K562 (cell line): ENCODE results near the gene DPP10. TPM values are rescaled to one million over a fixed set of nuclear protein-coding genes. Genes with fewer than 3 reads are reported as not detected.

Experiments used
- ATAC-seq: fragments of 200-7000 bp; cut with Tn5 transposase; 3 replicates; pipeline ENCODE4 v1.9.1; 2020; ENCODE audit warnings: moderate library complexity
- BruUV-seq: library from RNA; stranded (reverse); fragments of 400-500 nt; replicated peaks from 2 replicates; lab custom pipeline; 2021; lab: Mats Ljungman, UMichigan
- CTCF ChIA-PET: fragments of 300-600 bp; formaldehyde crosslinking; extraction: SDS; loops from one replicate; lab custom pipeline; 2021; ENCODE audit warnings: low intra/inter-chr PET ratio; lab: Yijun Ruan, JAX
- POLR2A ChIA-PET: fragments of 300-600, 350-650 bp; sonication (Branson Sonifier 250); formaldehyde crosslinking; extraction: SDS; loops from one replicate; lab custom pipeline; 2021; ENCODE audit warnings: antibody characterized with exemption, inconsistent platforms; lab: Yijun Ruan, JAX
- DNase-seq, 4 experiments: peaks; one replicate each; pipeline versions ENCODE4 v3.0.0 to v3.0.0-alpha.2; 2011 to 2018; ENCODE audit warnings: low spot score in 3 of 4, mixed read lengths in 3 of 4; ENCODE audit errors: extremely low read depth in 1 of 4
- FAIRE-seq: peaks from 2 replicates; lab custom pipeline; 2011; peaks lifted over from hg19 to GRCh38; lab: Jason Lieb, UNC
- H2AFZ ChIP-seq: 2 replicates; pipeline ENCODE4 v1.6.0; 2011; ENCODE audit warnings: low read depth, low read length, control low read depth, inconsistent platforms
- H3K27ac ChIP-seq: fragments of 200-600 bp; 3 replicates; pipeline ENCODE4 v1.8.0; 2011; ENCODE audit warnings: low read depth, mild to moderate bottlenecking, control low read depth, inconsistent platforms, low read length, moderate library complexity, mixed read lengths; ENCODE audit errors: extremely low read depth
- H3K27me3 ChIP-seq, 2 experiments: fragments of 300-600 bp in 1 of 2; 2 replicates in 1 of 2; 3 replicates in 1 of 2; pipeline versions ENCODE4 v1.6.0 to v1.8.0; 2011; ENCODE audit warnings: inconsistent platforms in 2 of 2, low read length in 2 of 2, mild to moderate bottlenecking in 1 of 2, mixed read lengths in 1 of 2, moderate library complexity in 1 of 2; ENCODE audit not compliant: control insufficient read depth in 2 of 2, insufficient read depth in 2 of 2
- H3K36me3 ChIP-seq: fragments of 300-600 bp; 3 replicates; pipeline ENCODE4 v1.8.0; 2011; ENCODE audit warnings: mild to moderate bottlenecking, low read length, inconsistent platforms; ENCODE audit not compliant: control insufficient read depth, insufficient read depth
- H3K4me1 ChIP-seq, 2 experiments: fragments of 200-600 bp in 1 of 2; replicated peaks in 1 of 2; 2 replicates in 1 of 2; 3 replicates in 1 of 2; pipeline versions ENCODE4 v1.5.1 to v1.8.0; 2011; ENCODE audit warnings: inconsistent platforms in 2 of 2, low read length in 2 of 2, mild to moderate bottlenecking in 1 of 2, mixed read lengths in 1 of 2, moderate library complexity in 1 of 2; ENCODE audit not compliant: control insufficient read depth in 2 of 2, insufficient read depth in 2 of 2
- H3K4me2 ChIP-seq: 2 replicates; pipeline ENCODE4 v1.6.1; 2011; ENCODE audit warnings: low read length, control low read depth, inconsistent platforms, mixed read lengths; ENCODE audit not compliant: insufficient read depth
- H3K4me3 ChIP-seq: fragments of 200-600 bp; sonication (generic), shearing (Covaris generic); 2 replicates; pipeline ENCODE4 v1.5.1; 2016; ENCODE audit warnings: control low read depth, inconsistent platforms
- H3K79me2 ChIP-seq: fragments of 200-600 bp; 3 replicates; pipeline ENCODE4 v1.8.0; 2011; ENCODE audit warnings: low read length, inconsistent platforms; ENCODE audit not compliant: control insufficient read depth, insufficient read depth
- H3K9ac ChIP-seq, 2 experiments: 2 replicates each; pipeline versions ENCODE4 v1.6.0 to v1.6.1; 2011; ENCODE audit warnings: low read depth in 2 of 2, low read length in 2 of 2, control low read depth in 1 of 2, inconsistent platforms in 1 of 2, mild to moderate bottlenecking in 1 of 2, mixed read lengths in 1 of 2; ENCODE audit not compliant: insufficient read depth in 1 of 2
- H3K9me1 ChIP-seq: one replicate; pipeline ENCODE4 v1.6.0; 2011; ENCODE audit warnings: inconsistent platforms, mild to moderate bottlenecking, low read length, moderate library complexity; ENCODE audit not compliant: control insufficient read depth, insufficient read depth
- H3K9me3 ChIP-seq: replicated peaks from 2 replicates; pipeline ENCODE4 v1.5.1; 2011; ENCODE audit warnings: low read depth, low read length, inconsistent platforms; ENCODE audit not compliant: control insufficient read depth, insufficient read depth
- H4K20me1 ChIP-seq: replicated peaks from 2 replicates; pipeline ENCODE4 v1.6.1; 2011; ENCODE audit warnings: low read length, inconsistent platforms, mixed read lengths; ENCODE audit not compliant: control insufficient read depth, insufficient read depth
- CUX1 ChIP-seq: fragments of 200-800 bp; sonication (Bioruptor generic); IDR thresholded peaks from 2 replicates; pipeline ENCODE4 v1.6.1; 2016; ENCODE audit warnings: missing genetic modification characterization, missing compliant biosample characterization
- E2F3 ChIP-seq: fragments of 250-450 bp; sonication (Bioruptor Pico); IDR thresholded peaks from 2 replicates; pipeline ENCODE4 v1.4.0; 2020; ENCODE audit warnings: mild to moderate bottlenecking
- GATAD2B ChIP-seq: fragments of 450-650 bp; IDR thresholded peaks from 2 replicates; pipeline ENCODE4 v1.6.1; 2017; ENCODE audit warnings: mild to moderate bottlenecking, borderline replicate concordance
- KLF13 ChIP-seq: fragments of 450-650 bp; IDR thresholded peaks from 2 replicates; pipeline ENCODE4 v1.6.1; 2016; ENCODE audit warnings: missing genetic modification characterization, low read depth, mild to moderate bottlenecking, missing compliant biosample characterization, moderate library complexity, borderline replicate concordance
- NUFIP1 ChIP-seq: fragments of 450-650 bp; IDR thresholded peaks from 2 replicates; pipeline ENCODE4 v1.6.1; 2018; ENCODE audit not compliant: partially characterized antibody
- RBFOX2 ChIP-seq: fragments of 200-400 bp; formaldehyde crosslinking; IDR thresholded peaks from 2 replicates; pipeline ENCODE4 v1.6.1; 2017; ENCODE audit warnings: low read depth, mild to moderate bottlenecking, low read length, moderate library complexity
- U2AF2 ChIP-seq: fragments of 200-400 bp; formaldehyde crosslinking; optimal IDR thresholded peaks from 2 replicates; pipeline ENCODE3; 2017; ENCODE audit warnings: low read depth, mild to moderate bottlenecking, low read length
- YBX1 ChIP-seq: fragments of 450-650 bp; IDR thresholded peaks from 2 replicates; pipeline ENCODE4 v1.7.1; 2016; ENCODE audit warnings: mild to moderate bottlenecking
- ZNF121 ChIP-seq: sonication (generic); formaldehyde crosslinking; conservative IDR thresholded peaks from 2 replicates; pipeline ENCODE4 v1.8.0; 2022; ENCODE audit warnings: missing genetic modification reagents
- WGBS: fragments of 100-300 bp; shearing (Covaris generic); methylation state at CpG from one replicate; pipeline ENCODE4 v1.1.6; 2016; ENCODE audit warnings: low coverage, mixed read lengths; ENCODE audit not compliant: insufficient coverage; ENCODE audit errors: missing lambda C conversion rate; 5-methylcytosine and 5-hydroxymethylcytosine counted together
- in situ Hi-C: fragments of 300-500 bp; cut with MboI; formaldehyde crosslinking; loops from 4 replicates; pipeline ENCODE4 v1.15.0; 2018; ENCODE audit warnings: inconsistent platforms, mixed read lengths
- intact Hi-C: fragments of 100-400 bp; cut with micrococcal nuclease; formaldehyde crosslinking; loops from 2 replicates; pipeline ENCODE4 v1.14.2; 2022
- polyA plus RNA-seq, 8 experiments: library from polyadenylated mRNA; depleted of rRNA in 4 of 8; stranded (reverse) in 5 of 8; unstranded in 3 of 8; fragments of >200 nt; fragmentation: Nextera tagmentation in 2 of 8; fragmentation: Illumina TruSeq in 1 of 8; extraction: Ambion mirVana in 2 of 8; extraction: Trizol in 1 of 8; gene quantifications; 2 replicates each; pipeline versions ENCODE4 v1.2.1 to v1.2.3, GENCODE V29; 2011 to 2014; ENCODE audit warnings: inconsistent platforms in 1 of 8, missing spikeins in 1 of 8
- total RNA-seq, 7 experiments: library from RNA; depleted of rRNA in 6 of 7; stranded (reverse); fragments of >200 nt in 6 of 7; fragmentation: Illumina TruSeq in 2 of 7; extraction: Trizol in 2 of 7; gene quantifications; 2 replicates each; pipeline versions ENCODE4 v1.2.1 to v1.2.3, GENCODE V29; 2011 to 2021; ENCODE audit warnings: low replicate concordance in 1 of 7
- TF ChIP-seq, protein P1 (sequence below): fragments of 450-650 bp; IDR thresholded peaks from 2 replicates; pipeline ENCODE4 v1.6.1; 2018; ENCODE audit not compliant: partially characterized antibody
- TF ChIP-seq, protein P2 (sequence below): fragments of 450-650 bp; formaldehyde crosslinking; conservative IDR thresholded peaks from 2 replicates; pipeline ENCODE4 v1.4.0; 2022; ENCODE audit warnings: mild to moderate bottlenecking, missing genetic modification characterization

Gene DPP10
- total and polyA plus RNA-seq, 9 of the 15 experiments (the other 6 are each of a cell fraction or from before 2014, with no cell fraction given): not detected

DNA sequence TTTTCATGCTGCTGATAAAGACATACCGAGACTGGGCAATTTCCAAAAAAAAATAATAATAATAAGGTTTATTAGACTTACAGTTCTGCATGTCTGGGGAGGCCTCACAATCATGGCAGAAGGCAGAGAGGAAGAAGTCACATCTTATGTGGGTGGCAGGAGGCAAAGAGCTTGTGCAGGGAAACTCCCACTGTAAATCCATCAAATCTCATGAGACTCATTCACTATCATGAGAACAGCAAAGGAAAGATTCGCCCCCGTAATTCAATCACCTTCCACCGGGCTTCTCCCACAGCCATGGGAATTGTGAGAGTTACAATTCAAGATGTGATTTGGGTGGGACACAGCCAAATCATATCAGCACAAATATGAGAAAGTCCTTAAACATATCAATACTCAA is 1314.8 kb downstream of the DPP10 start (continued):
- TF ChIP-seq, protein P1, sequence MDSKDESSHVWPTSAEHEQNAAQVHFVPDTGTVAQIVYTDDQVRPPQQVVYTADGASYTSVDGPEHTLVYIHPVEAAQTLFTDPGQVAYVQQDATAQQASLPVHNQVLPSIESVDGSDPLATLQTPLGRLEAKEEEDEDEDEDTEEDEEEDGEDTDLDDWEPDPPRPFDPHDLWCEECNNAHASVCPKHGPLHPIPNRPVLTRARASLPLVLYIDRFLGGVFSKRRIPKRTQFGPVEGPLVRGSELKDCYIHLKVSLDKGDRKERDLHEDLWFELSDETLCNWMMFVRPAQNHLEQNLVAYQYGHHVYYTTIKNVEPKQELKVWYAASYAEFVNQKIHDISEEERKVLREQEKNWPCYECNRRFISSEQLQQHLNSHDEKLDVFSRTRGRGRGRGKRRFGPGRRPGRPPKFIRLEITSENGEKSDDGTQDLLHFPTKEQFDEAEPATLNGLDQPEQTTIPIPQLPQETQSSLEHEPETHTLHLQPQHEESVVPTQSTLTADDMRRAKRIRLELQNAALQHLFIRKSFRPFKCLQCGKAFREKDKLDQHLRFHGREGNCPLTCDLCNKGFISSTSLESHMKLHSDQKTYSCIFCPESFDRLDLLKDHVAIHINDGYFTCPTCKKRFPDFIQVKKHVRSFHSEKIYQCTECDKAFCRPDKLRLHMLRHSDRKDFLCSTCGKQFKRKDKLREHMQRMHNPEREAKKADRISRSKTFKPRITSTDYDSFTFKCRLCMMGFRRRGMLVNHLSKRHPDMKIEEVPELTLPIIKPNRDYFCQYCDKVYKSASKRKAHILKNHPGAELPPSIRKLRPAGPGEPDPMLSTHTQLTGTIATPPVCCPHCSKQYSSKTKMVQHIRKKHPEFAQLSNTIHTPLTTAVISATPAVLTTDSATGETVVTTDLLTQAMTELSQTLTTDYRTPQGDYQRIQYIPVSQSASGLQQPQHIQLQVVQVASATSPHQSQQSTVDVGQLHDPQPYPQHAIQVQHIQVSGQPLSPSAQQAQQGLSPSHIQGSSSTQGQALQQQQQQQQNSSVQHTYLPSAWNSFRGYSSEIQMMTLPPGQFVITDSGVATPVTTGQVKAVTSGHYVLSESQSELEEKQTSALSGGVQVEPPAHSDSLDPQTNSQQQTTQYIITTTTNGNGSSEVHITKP: no peak
- no peak for TF ChIP-seq KLF13
- no peak for TF ChIP-seq RBFOX2
- TF ChIP-seq NUFIP1: no peak

- POLR2A ChIA-PET: no interaction called here
- intact Hi-C loops (no loop called here), in situ Hi-C loops (no loop called here)
- Histone ChIP-seq H2AFZ (no peak overlapping the region), H3K79me2 (no peaks in the 10 kb centered on the region), H4K20me1 (no peaks in the 10 kb centered on the region), H3K9me3 (no peaks in the 10 kb centered on the region), H3K4me3 (no peak overlapping the region), H3K36me3 (no peaks in the 10 kb centered on the region), H3K4me2 (no peak overlapping the region), H3K4me1 (no peaks in the 10 kb centered on the region), H3K9ac (no peak overlapping the region), H3K27ac (no peak overlapping the region), H3K9me1 (no peaks in the 10 kb centered on the region), H3K27me3 (no peaks in the 10 kb centered on the region)
- 7% methylated on average over 1 of the region's 1 CpG for WGBS
- FAIRE-seq: no peak
- no TSS peak for BruUV-seq
- DNase-seq: no peak
- no peak for ATAC-seq
- CTCF ChIA-PET: no interaction called here
- TF ChIP-seq, protein P2, sequence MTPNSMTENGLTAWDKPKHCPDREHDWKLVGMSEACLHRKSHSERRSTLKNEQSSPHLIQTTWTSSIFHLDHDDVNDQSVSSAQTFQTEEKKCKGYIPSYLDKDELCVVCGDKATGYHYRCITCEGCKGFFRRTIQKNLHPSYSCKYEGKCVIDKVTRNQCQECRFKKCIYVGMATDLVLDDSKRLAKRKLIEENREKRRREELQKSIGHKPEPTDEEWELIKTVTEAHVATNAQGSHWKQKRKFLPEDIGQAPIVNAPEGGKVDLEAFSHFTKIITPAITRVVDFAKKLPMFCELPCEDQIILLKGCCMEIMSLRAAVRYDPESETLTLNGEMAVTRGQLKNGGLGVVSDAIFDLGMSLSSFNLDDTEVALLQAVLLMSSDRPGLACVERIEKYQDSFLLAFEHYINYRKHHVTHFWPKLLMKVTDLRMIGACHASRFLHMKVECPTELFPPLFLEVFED: no peak
- no peak for TF ChIP-seq YBX1
- no peak for TF ChIP-seq GATAD2B
- TF ChIP-seq NUFIP1: no peak
- no peak for TF ChIP-seq CUX1
- TF ChIP-seq ZNF121 (CRISPR knock-in tag): no peak
- TF ChIP-seq E2F3 (CRISPR knock-in tag): no peak
- no peak for TF ChIP-seq U2AF2
Observed at GRCh38 chr2:115763601-115764000, 1321.2 kb downstream of the DPP10 start.
